NB4 (cell line): ENCODE data around the gene TELO2.

Source experiments
- DNase-seq: peaks from one replicate; pipeline ENCODE4 v3.0.0; 2010; ENCODE audit warnings: low read depth
- H3K4me3 ChIP-seq: one replicate; pipeline ENCODE4 v1.5.1; 2011; ENCODE audit warnings: mild to moderate bottlenecking, low read depth, low read length, moderate library complexity
- MYC ChIP-seq: IDR thresholded peaks from 2 replicates; pipeline ENCODE4 v1.6.1; 2011; ENCODE audit warnings: low read depth, low read length
- POLR2A ChIP-seq: IDR thresholded peaks from 2 replicates; pipeline ENCODE4 v1.6.1; 2011; ENCODE audit warnings: mild to moderate bottlenecking; ENCODE audit not compliant: insufficient read length; ENCODE audit errors: extremely low read depth
- TF ChIP-seq, protein P1 (sequence below): IDR thresholded peaks from 2 replicates; pipeline ENCODE4 v1.6.1; 2011; ENCODE audit warnings: low read depth, low read length
- TF ChIP-seq, protein P2 (sequence below): IDR thresholded peaks from one replicate; pipeline ENCODE4 v1.5.1; 2012; ENCODE audit warnings: low read depth, low read length

The TELO2 gene

GRCh38 chr16:1492923-1493745 lies at the start of gene TELO2:
Gene TELO2 (plus strand): TSS chr16:1493360. CDS start chr16:1494282, 922 bp downstream.
- TF ChIP-seq, protein P1, sequence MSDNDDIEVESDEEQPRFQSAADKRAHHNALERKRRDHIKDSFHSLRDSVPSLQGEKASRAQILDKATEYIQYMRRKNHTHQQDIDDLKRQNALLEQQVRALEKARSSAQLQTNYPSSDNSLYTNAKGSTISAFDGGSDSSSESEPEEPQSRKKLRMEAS: peak; percentile 82
- TF ChIP-seq, protein P2, sequence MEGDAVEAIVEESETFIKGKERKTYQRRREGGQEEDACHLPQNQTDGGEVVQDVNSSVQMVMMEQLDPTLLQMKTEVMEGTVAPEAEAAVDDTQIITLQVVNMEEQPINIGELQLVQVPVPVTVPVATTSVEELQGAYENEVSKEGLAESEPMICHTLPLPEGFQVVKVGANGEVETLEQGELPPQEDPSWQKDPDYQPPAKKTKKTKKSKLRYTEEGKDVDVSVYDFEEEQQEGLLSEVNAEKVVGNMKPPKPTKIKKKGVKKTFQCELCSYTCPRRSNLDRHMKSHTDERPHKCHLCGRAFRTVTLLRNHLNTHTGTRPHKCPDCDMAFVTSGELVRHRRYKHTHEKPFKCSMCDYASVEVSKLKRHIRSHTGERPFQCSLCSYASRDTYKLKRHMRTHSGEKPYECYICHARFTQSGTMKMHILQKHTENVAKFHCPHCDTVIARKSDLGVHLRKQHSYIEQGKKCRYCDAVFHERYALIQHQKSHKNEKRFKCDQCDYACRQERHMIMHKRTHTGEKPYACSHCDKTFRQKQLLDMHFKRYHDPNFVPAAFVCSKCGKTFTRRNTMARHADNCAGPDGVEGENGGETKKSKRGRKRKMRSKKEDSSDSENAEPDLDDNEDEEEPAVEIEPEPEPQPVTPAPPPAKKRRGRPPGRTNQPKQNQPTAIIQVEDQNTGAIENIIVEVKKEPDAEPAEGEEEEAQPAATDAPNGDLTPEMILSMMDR: no peak
- TF ChIP-seq MYC: peak; percentile 86
- peak; percentile 25 for TF ChIP-seq POLR2A

DNA sequence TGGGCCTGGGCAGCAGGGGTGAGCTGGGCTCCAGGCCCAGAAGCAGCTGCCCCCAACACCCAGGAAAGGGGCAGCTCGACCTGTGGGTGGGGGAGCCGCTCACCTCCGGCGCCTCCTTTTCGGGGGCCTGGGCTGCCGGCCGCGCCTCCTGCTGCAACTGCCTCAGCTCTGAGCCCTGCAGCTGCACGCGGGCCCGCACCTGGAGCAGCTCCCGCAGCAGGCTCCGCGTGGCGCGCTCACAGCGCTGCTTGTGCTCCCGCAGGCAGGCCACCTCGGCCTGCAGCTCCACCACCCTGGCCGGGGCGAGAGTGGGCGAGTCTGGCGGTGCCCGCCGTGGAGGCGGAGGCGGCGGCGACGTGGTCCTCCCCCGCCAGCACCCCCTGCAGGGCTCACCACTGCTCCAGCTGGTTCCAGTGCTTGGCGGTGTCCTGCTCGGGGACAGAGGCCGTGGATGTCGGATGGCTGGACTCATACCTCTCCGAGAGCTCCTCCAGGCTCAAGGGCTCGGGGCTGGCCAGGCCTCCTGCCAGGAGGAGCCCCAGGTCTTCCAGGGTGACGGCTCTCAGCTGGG lies 49.7 kb upstream of the TELO2 start:
- no peak for DNase-seq
- TF ChIP-seq, protein P1: no peak
- TF ChIP-seq MYC (no peak), POLR2A (no peak)
- TF ChIP-seq, protein P2: no peak
- H3K4me3 ChIP-seq: no peak overlapping the region

More at GRCh38 chr16:1492923-1493745, at the start of gene TELO2:
- DNase-seq: peak; percentile 81
- H3K4me3 ChIP-seq: peak within 1 kb of the TSS; percentile 79

DNA sequence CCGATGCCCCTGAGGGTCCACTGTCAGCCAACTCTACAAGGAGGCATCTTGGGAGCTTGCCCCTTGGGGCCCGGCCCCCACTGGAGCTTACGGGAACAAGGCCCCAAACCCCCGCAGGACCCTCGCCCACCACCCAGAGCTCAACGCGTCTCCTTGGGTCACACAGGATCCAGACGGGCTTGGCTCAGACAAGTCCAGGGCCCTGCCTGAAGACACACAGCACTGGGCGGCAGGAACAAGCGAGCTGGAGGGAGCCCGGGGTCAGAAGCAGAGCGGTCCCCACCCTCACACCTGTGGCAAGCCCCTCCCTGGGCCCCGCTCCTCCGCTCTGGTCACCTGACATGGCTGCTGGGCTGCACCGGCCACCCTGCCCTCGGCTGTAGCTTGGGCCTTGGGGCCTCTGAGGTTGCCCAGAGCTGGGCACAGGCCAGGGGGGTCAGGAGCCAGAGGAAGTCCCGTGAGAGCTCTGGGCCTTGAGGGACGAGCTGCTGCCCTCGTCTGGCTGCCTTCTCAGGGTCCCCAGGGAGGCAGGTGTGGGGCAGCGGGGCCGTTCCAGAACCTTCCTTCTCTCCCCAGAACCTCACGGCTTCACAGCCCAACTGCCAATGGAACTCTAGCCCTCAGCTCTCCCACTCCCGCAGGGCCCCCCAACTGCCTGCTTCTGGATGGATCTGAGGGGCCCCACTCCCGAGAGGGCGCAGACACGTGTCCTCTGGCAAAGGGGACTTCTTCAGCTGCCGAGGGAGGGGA lies 49.0 kb upstream of the TELO2 start, which contains the start of gene CCDC154:
TSS of gene CCDC154 (minus strand) at position 577 of the 750 bp plus-strand sequence. CDS start at position 343, 234 bp downstream.
- TF ChIP-seq POLR2A: no peak
- no peak; the same call in 1 of the 2 replicates for TF ChIP-seq MYC
- TF ChIP-seq, protein P2: no peak
- TF ChIP-seq, protein P1: no peak
- no peak for DNase-seq
- H3K4me3 ChIP-seq: no peak within 1 kb of the TSS

GRCh38 chr16:1444730-1445517 lies 48.2 kb upstream of the TELO2 start:
- H3K4me3 ChIP-seq: no peak overlapping the region
- peak; percentile 87 for DNase-seq
- TF ChIP-seq, protein P1: peak; percentile 23; the same call in 1 of the 2 replicates
- TF ChIP-seq POLR2A: peak; percentile 10
- TF ChIP-seq MYC: peak; percentile 54
- TF ChIP-seq, protein P2: no peak
